GM12878 (cell line): ENCODE results near the gene RASAL3. TPM values are rescaled to one million over a fixed set of nuclear protein-coding genes. Genes with fewer than 3 reads are reported as not detected.

Experiments
- ATAC-seq: fragments of 200-7000 bp; cut with Tn5 transposase; 3 replicates; pipeline ENCODE4 v1.9.1; 2020; ENCODE audit warnings: mild to moderate bottlenecking, moderate library complexity
- BruUV-seq: library from RNA; stranded (reverse); fragments of 400-500 nt; replicated peaks from 2 replicates; lab custom pipeline; 2021; lab: Mats Ljungman, UMichigan
- CTCF ChIA-PET: fragments of 300-600 bp; sonication (Branson Sonifier 250); formaldehyde crosslinking; extraction: SDS; loops from one replicate; lab custom pipeline; 2021; ENCODE audit warnings: inconsistent platforms; lab: Yijun Ruan, JAX
- POLR2A ChIA-PET: fragments of 350-600 bp; formaldehyde crosslinking; extraction: SDS; loops from one replicate; lab custom pipeline; 2021; ENCODE audit warnings: inconsistent platforms; lab: Charles Lee
- RAD21 ChIA-PET: fragments of 300-600 bp; sonication (Branson Sonifier 250); formaldehyde crosslinking; loops from one replicate; lab custom pipeline; 2023; ENCODE audit warnings: antibody characterized with exemption; ENCODE audit not compliant: unreplicated experiment; lab: Charles Lee
- SMC1A ChIA-PET: fragments of 300-600 bp; sonication (Branson Sonifier 250); formaldehyde crosslinking; loops from one replicate; lab custom pipeline; 2023; ENCODE audit not compliant: unreplicated experiment, uncharacterized antibody; lab: Charles Lee
- DNase-seq: peaks from one replicate; pipeline ENCODE4 v3.0.0-alpha.2; 2011; ENCODE audit warnings: low read depth, low spot score
- FAIRE-seq: peaks from 3 replicates; lab custom pipeline; 2011; peaks lifted over from hg19 to GRCh38; lab: Jason Lieb, UNC
- H2AFZ ChIP-seq: 2 replicates; pipeline ENCODE4 v1.6.0; 2011; ENCODE audit warnings: low read depth, low read length, control low read depth; ENCODE audit not compliant: control insufficient read depth
- H3K27ac ChIP-seq: 2 replicates; pipeline ENCODE4 v1.5.1; 2011; ENCODE audit warnings: control low read depth; ENCODE audit not compliant: control insufficient read depth, insufficient read depth
- H3K27me3 ChIP-seq, 2 experiments: replicated peaks in 1 of 2; 2 replicates each; pipeline versions ENCODE4 v1.6.0 to v1.6.1; 2011; ENCODE audit warnings: low read length in 1 of 2; ENCODE audit not compliant: control insufficient read depth in 2 of 2, insufficient read depth in 2 of 2
- H3K36me3 ChIP-seq, 2 experiments: 2 replicates each; pipeline ENCODE4 v1.5.1; 2011; ENCODE audit warnings: low read length in 1 of 2; ENCODE audit not compliant: control insufficient read depth in 2 of 2, insufficient read depth in 2 of 2
- H3K4me1 ChIP-seq: 2 replicates; pipeline ENCODE4 v1.6.1; 2011; ENCODE audit warnings: mild to moderate bottlenecking, low read length, moderate library complexity, mixed read lengths; ENCODE audit not compliant: control insufficient read depth, insufficient read depth
- H3K4me2 ChIP-seq: 2 replicates; pipeline ENCODE4 v1.6.0; 2011; ENCODE audit warnings: control low read depth; ENCODE audit not compliant: control insufficient read depth, insufficient read depth
- H3K4me3 ChIP-seq: fragments of 200-600 bp; sonication (generic); 2 replicates; pipeline ENCODE4 v1.5.1; 2016
- H3K79me2 ChIP-seq: 2 replicates; pipeline ENCODE4 v1.6.0; 2011; ENCODE audit warnings: low read length; ENCODE audit not compliant: control insufficient read depth, insufficient read depth
- H3K9ac ChIP-seq: 2 replicates; pipeline ENCODE4 v1.8.0; 2011; ENCODE audit warnings: low read length, control low read depth, mixed read lengths; ENCODE audit not compliant: control insufficient read depth, insufficient read depth
- H3K9me3 ChIP-seq: replicated peaks from 3 replicates; pipeline ENCODE4 v1.5.1; 2011; ENCODE audit warnings: mild to moderate bottlenecking, low read length; ENCODE audit not compliant: control insufficient read depth, insufficient read depth
- H4K20me1 ChIP-seq: 2 replicates; pipeline ENCODE4 v1.6.0; 2011; ENCODE audit not compliant: control insufficient read depth, insufficient read depth
- BACH1 ChIP-seq: fragments of 450-650 bp; IDR thresholded peaks from 2 replicates; pipeline ENCODE4 v1.6.1; 2017; ENCODE audit warnings: mild to moderate bottlenecking, borderline replicate concordance
- CHD2 ChIP-seq: IDR thresholded peaks from 2 replicates; pipeline ENCODE4 v1.6.1; 2011; ENCODE audit warnings: low read depth, low read length, improper control_type of control experiment, borderline replicate concordance
- DPF2 ChIP-seq: fragments of 450-650 bp; IDR thresholded peaks from 2 replicates; pipeline ENCODE4 v1.6.1; 2017; ENCODE audit warnings: mild to moderate bottlenecking
- FOS ChIP-seq: IDR thresholded peaks from 3 replicates; pipeline ENCODE4 v1.6.1; 2011; ENCODE audit warnings: borderline replicate concordance; ENCODE audit not compliant: insufficient read length; ENCODE audit errors: extremely low read depth
- MYB ChIP-seq: fragments of 150-350 bp; IDR thresholded peaks from 2 replicates; pipeline ENCODE4 v1.6.1; 2014; ENCODE audit warnings: mild to moderate bottlenecking, low read depth, low read length, borderline replicate concordance
- NBN ChIP-seq: fragments of 450-650 bp; IDR thresholded peaks from 2 replicates; pipeline ENCODE4 v1.6.1; 2016
- NFXL1 ChIP-seq: fragments of 450-650 bp; IDR thresholded peaks from 2 replicates; pipeline ENCODE4 v1.6.1; 2017; ENCODE audit warnings: antibody characterized with exemption, mild to moderate bottlenecking, borderline replicate concordance
- NFYA ChIP-seq: IDR thresholded peaks from 2 replicates; pipeline ENCODE4 v1.6.1; 2011; ENCODE audit warnings: low read depth, mild to moderate bottlenecking, low read length, improper control_type of control experiment, borderline replicate concordance
- PAX8 ChIP-seq: fragments of 450-650 bp; IDR thresholded peaks from 2 replicates; pipeline ENCODE4 v1.6.1; 2017; ENCODE audit warnings: mild to moderate bottlenecking, moderate library complexity
- POLR2A ChIP-seq: IDR thresholded peaks from 2 replicates; pipeline ENCODE4 v1.6.1; 2011; ENCODE audit warnings: low read depth, mild to moderate bottlenecking, low read length
- SREBF2 ChIP-seq: IDR thresholded peaks from 2 replicates; pipeline ENCODE4 v1.6.1; 2012; ENCODE audit warnings: mild to moderate bottlenecking, low read length
- WGBS: methylation state at CpG from one replicate; pipeline ENCODE4 v1.1.6; 2016; ENCODE audit warnings: low lambda C conversion rate; ENCODE audit not compliant: insufficient replicate concordance, insufficient coverage; ENCODE audit errors: missing lambda C conversion rate; 5-methylcytosine and 5-hydroxymethylcytosine counted together
- in situ Hi-C: fragments of 300-500 bp; cut with MboI; formaldehyde crosslinking; loops from 9 replicates; pipeline ENCODE4 v1.14.3; 2018; ENCODE audit warnings: mixed read lengths
- intact Hi-C: fragments of 100-400 bp; cut with micrococcal nuclease; formaldehyde crosslinking; loops from one replicate; pipeline ENCODE4 v1.14.2; 2022; ENCODE audit not compliant: unreplicated experiment
- polyA plus RNA-seq, 11 experiments: library from polyadenylated mRNA; depleted of rRNA in 4 of 11; unstranded in 6 of 11; stranded (reverse) in 5 of 11; fragments of >200 nt; fragmentation: Nextera tagmentation in 4 of 11; fragmentation: Illumina TruSeq in 1 of 11; extraction: Ambion mirVana in 4 of 11; extraction: Trizol in 1 of 11; gene quantifications; 1 replicate in 1 of 11; 2 replicates in 10 of 11; pipeline versions ENCODE4 v1.2.1 to v1.2.3, GENCODE V29; 2011 to 2016; ENCODE audit warnings: inconsistent platforms in 2 of 11, missing spikeins in 2 of 11, low read depth in 1 of 11
- total RNA-seq, 4 experiments: library from RNA; depleted of rRNA in 3 of 4; stranded (reverse); fragments of >200 nt in 3 of 4; fragmentation: Illumina TruSeq in 1 of 4; extraction: Trizol in 1 of 4; gene quantifications; 2 replicates each; pipeline versions ENCODE4 v1.2.1 to v1.2.3, GENCODE V29; 2013 to 2021
- TF ChIP-seq, protein P1 (sequence below): fragments of 450-650 bp; IDR thresholded peaks from 2 replicates; pipeline ENCODE4 v1.6.1; 2017; ENCODE audit warnings: mild to moderate bottlenecking, moderate library complexity

The RASAL3 gene
- total and polyA plus RNA-seq, 10 of the 15 experiments (the other 5 are each of a cell fraction or from before 2014, with no cell fraction given), result 1.7 to 81.3 (median 23.2) TPM

- TF ChIP-seq, protein P1, sequence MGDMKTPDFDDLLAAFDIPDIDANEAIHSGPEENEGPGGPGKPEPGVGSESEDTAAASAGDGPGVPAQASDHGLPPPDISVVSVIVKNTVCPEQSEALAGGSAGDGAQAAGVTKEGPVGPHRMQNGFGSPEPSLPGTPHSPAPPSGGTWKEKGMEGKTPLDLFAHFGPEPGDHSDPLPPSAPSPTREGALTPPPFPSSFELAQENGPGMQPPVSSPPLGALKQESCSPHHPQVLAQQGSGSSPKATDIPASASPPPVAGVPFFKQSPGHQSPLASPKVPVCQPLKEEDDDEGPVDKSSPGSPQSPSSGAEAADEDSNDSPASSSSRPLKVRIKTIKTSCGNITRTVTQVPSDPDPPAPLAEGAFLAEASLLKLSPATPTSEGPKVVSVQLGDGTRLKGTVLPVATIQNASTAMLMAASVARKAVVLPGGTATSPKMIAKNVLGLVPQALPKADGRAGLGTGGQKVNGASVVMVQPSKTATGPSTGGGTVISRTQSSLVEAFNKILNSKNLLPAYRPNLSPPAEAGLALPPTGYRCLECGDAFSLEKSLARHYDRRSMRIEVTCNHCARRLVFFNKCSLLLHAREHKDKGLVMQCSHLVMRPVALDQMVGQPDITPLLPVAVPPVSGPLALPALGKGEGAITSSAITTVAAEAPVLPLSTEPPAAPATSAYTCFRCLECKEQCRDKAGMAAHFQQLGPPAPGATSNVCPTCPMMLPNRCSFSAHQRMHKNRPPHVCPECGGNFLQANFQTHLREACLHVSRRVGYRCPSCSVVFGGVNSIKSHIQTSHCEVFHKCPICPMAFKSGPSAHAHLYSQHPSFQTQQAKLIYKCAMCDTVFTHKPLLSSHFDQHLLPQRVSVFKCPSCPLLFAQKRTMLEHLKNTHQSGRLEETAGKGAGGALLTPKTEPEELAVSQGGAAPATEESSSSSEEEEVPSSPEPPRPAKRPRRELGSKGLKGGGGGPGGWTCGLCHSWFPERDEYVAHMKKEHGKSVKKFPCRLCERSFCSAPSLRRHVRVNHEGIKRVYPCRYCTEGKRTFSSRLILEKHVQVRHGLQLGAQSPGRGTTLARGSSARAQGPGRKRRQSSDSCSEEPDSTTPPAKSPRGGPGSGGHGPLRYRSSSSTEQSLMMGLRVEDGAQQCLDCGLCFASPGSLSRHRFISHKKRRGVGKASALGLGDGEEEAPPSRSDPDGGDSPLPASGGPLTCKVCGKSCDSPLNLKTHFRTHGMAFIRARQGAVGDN, result no peak
- TF ChIP-seq MYB (no peak), NBN (no peak), FOS (no peak), NFYA (no peak), DPF2 (no peak), NFXL1 (no peak)
Measured at GRCh38 chr19:15421721-15422260, 42.6 kb downstream of the RASAL3 start (continued).

GRCh38 chr19:15421136-15421695, 43.1 kb downstream of the RASAL3 start:
- Histone ChIP-seq H3K4me1 (peaks cover 8% of the 10 kb centered on the region), H3K4me2 (no peak overlapping the region), H3K36me3 (peaks cover 9 to 29% of the 10 kb centered on the region in 2 experiments), H2AFZ (no peak overlapping the region), H3K9me3 (no peaks in the 10 kb centered on the region; the same call in 2 of the 3 replicates), H3K27ac (no peak overlapping the region), H3K79me2 (peaks cover 26% of the 10 kb centered on the region), H4K20me1 (0 out of 2 replicates have a peak, but pooled peaks cover 3% of the 10 kb centered on the region), H3K4me3 (no peak overlapping the region), H3K27me3 (no peaks in the 10 kb centered on the region), H3K9ac (no peak overlapping the region)
- no TSS peak for BruUV-seq
- 93% methylated on average over 12 of the region's 12 CpGs for whole genome bisulfite sequencing
- CTCF ChIA-PET, result interaction anchor here (2.9 to 6.1 kb wide), 2 partner anchors 42 to 134 kb away, joined by 28 to 85 read pairs; partner anchors contain the start of gene AKAP8
- DNase-seq, result no peak
- TF ChIP-seq CHD2, result no peak
- TF ChIP-seq BACH1, result no peak
- TF ChIP-seq DPF2, result no peak
- TF ChIP-seq SREBF2, result no peak
- TF ChIP-seq POLR2A, result 0 out of 2 replicates have a peak, but pooled peaks have one; percentile 21
- TF ChIP-seq PAX8, result no peak
- POLR2A ChIA-PET, result interaction anchor here (0.7 kb wide), 1 partner anchor 12 kb away, joined by 3 read pairs; no protein-coding TSS in a partner anchor
- no peak for FAIRE-seq
- in situ Hi-C loops, result no loop called here
- SMC1A ChIA-PET, result interaction anchor here (4.4 kb wide), 1 partner anchor 44 kb away, joined by 26 read pairs; the partner anchor contains the start of gene RASAL3
- no peak for ATAC-seq
- RAD21 ChIA-PET, result interaction anchor here (0.6 kb wide), 1 partner anchor 143 kb away, joined by 3 read pairs; no protein-coding TSS in a partner anchor
- intact Hi-C loops, result no loop called here
